Activated naive CD8-positive, alpha-beta T cell treated with anti-CD3 and anti-CD28 coated beads, Interleukin-2, amount 50 U/mL, for 16 hours (primary cell): Measurements from ENCODE around the gene SMIM29.

Source experiments
- DNase-seq: peaks from one replicate; pipeline ENCODE4 v3.0.0-alpha.2; 2020; ENCODE audit warnings: low read depth, low spot score

Gene SMIM29

GRCh38 chr6:34240329-34241248, 8.2 kb downstream of the SMIM29 start:
- no peak for DNase-seq

GRCh38 chr6:34239893-34240292, 8.9 kb downstream of the SMIM29 start:
- no peak for DNase-seq

DNA sequence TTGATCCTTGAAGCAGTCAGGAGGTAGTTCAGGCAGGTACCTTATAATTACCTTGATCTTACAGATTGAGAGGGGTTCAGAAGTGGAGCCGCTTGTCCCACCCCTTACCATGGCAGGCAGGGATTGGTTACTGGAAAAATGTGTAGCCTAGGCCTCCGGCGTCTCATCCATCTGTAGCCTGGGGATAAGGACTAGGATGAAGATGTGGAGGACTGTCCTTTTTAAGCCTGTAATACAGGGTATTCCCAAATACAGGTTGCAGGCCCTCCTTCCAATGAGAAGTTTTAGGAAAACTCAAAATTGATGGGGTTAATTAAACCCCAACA, 9.3 kb downstream of the SMIM29 start:
- DNase-seq = no peak

DNA sequence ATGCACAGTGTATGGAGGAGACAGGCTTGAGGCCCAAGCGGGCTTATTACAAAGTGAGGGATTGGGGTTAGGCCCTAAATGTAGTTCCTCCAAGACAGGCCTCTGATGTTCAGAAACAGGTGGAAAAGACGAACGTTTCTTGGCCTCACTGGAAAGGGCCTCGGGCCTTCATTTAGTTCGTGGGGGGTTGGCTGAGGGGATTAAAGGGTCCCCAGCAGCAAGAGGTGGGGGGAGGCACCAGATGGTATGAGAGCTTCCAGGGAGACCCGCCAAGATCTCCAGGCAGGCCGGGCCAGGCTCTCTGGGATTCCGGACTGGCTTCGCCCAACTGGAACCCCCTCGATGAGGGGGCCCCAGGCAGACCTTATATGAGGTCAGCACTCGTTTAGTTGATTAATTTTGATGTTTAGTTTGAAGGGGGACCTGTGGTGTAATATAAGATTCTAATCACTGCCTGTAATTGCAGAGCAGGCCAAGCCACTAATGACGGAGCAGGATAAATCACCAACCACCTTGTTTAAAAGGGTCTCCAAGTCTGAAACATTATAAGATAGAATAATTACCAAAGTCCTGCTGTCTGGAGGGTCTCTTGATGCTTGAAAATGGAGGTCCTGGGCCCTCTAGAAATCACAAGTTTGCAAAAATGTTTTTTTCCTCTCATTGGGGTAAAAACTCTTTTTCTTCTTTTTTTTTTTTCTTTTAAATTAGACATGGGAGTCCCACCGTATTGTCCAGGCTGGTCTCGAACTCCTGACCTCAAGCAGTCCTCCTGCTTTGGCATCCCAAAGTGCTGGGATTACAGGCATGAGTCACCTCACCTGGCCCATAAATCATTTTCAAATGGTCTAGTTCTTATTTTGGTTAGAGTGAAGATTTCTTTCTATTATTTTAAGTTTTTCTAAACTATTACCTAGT, 10.0 kb downstream of the SMIM29 start:
- DNase-seq = no peak

GRCh38 chr6:34237722-34238584, 10.9 kb downstream of the SMIM29 start:
- DNase-seq = peak; percentile 63

GRCh38 chr6:34237316-34237721, 11.5 kb downstream of the SMIM29 start:
- DNase-seq = no peak

DNA sequence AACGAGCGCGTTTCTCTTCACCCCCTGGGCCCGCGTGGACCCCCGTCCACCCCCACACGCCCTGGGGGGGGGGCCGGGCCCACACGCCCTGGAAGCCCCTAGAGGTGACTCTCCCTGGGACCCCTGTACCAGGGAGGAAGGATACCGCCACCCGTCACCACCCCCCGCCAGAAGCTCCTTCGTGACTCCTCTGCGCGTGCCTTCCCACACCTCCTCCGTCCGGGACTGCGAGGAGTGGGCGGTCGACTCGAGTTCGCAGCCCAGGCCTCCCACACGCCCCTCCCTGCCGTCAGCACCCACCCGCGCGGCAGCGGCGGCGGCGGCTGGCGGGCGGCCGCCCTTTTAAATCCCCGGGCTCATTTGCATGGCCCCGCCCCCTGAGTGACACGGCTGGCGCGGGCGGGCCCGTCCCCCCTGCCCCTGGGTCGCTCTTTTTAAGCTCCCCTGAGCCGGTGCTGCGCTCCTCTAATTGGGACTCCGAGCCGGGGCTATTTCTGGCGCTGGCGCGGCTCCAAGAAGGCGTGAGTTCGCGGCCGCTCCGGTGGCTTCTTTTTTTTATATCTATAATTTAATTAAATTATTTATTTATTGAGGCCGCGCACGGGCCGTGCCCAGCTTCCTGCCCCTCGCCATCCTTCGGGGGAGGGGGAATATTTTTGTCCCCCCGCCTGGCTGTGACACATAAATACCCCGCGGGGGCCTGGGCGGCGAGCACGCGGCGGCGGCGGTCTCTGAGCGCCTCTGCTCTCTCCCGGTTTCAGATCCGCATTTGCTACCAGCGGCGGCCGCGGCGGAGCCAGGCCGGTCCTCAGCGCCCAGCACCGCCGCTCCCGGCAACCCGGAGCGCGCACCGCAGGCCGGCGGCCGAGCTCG, 12.1 kb downstream of the SMIM29 start, which contains the start of gene HMGA1:
TSS of gene HMGA1 (plus strand) at position 431 of the 873 bp plus-strand sequence. CDS start 3,908 bp downstream, outside the sequence.
- peak; percentile 80 for DNase-seq

GRCh38 chr6:34236131-34236442, 12.7 kb downstream of the SMIM29 start:
- DNase-seq = no peak

- peak; percentile 33 for DNase-seq
Measured at GRCh38 chr6:34235307-34236130, 13.3 kb downstream of the SMIM29 start.

GRCh38 chr6:34234667-34235306, 14.0 kb downstream of the SMIM29 start:
- DNase-seq = no peak

DNA sequence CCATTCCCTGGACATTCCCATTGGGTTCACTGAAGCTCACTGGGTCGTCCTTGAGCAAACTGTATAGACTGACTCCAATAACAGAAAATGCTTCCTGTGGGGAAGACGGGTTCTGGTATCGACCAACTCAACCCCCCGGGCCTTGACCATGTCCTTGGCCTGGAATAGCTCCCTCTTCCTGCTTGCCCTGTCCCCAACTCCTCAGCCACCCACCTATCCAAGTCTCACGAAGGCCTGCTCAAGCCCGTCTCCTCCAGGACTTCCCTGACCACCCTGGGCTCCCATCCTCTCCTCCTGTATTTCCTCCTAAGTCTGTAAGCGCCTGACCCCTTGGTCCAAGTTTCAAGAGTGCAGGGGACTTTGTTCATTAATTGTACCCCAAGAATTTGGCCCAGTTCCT, 14.9 kb downstream of the SMIM29 start:
- DNase-seq = no peak

DNA sequence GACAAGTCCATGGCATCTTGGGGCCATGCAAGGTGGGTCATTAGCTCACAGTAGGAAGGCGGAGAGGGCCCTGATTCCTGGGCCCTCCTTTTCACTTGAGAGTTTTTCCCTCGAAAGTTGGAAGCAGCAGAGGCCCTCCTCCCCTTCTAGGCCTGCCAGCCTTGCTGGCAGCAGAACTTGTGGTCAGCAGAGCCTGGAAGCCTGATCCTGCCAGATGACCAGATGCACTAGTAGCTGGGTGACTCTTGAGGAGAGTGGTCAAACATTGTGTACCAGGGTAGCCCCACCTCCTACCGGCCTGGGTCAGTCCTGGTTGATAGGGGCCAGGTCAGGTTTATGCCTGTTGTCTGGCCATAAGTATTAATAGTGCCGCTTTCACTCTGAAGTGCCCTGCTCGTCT, 15.9 kb downstream of the SMIM29 start:
- no peak for DNase-seq

DNA sequence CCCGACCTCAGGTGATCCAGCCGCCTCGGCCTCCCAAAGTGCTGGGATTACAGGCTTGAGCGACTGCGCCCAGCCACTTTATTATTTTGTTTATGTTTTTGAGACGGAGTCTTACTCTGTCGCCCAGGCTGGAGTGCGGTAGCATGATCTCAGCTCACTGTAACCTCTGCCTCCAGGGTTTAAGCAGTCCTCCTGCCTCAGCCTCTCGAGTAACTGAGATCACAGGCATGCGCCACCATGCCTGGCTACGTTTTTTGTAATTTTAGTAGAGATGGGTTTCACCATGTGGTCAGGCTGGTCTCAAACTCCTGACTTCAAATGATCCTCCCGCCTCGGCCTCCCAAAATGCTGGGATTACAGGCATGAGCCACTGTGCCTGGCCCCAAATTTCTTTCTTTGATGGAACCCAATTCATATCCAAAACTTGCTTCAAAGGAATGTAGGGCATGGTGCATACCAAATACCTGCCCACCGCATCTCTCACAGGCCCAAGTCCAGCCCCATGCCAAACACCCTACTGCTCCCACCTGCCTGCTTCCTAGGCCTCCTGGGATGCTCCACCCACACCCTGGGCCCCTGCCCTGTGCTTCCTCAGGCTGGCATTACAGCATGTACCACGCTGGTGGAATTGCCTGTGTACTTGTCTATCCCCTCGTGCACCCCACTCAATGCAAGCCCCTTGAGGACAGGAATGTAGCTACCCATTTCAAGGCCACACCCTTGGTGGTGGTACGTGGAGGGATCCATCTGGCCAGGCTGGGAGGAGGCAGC, 17.1 kb downstream of the SMIM29 start:
- DNase-seq = no peak

- no peak for DNase-seq
Measured at GRCh38 chr6:34230653-34231371, 18.0 kb downstream of the SMIM29 start.

- DNase-seq = no peak
Measured at GRCh38 chr6:34229877-34230276, 18.9 kb downstream of the SMIM29 start.

DNA sequence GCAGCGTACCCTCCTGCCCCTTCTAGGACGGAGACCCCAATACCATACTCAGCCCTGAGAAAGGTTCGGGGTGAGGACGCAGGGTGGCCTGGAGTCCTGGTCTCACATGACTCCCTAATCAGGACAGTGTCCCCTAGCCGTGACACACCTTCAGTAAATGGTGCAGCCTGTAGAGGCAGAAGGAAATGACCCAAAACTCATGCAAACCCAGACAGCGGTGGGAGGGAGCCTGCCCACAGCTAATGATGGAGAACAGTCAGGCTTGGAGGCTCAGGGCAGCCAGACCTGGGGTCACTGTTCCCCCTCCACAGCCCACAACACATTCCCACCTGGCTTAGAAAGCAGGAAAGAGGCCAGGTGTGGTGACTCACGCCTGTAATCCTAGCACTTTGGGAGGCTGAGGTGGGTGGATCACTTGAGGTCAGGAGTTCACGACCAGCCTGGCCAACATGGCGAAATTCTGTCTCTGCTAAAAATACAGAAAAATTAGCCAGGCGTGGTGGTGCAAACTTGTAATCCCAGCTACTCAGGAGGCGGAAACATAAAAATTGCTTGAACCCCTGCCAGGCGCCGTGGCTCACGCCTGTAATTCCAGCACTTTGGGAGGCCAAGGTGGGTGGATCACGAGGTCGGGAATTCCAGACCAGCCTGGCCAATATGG, 20.9 kb downstream of the SMIM29 start:
- DNase-seq = no peak
